SK-N-MC (cell line): ENCODE measurements around the gene ARMS2.

Experiments
- DNase-seq: peaks from one replicate; pipeline ENCODE4 v3.0.0-alpha.2; 2011; ENCODE audit warnings: low read depth, low spot score
- H3K27ac ChIP-seq: fragments of 200-600 bp; sonication (generic); 2 replicates; pipeline ENCODE4 v1.5.1; 2016; ENCODE audit warnings: mixed run types
- H3K36me3 ChIP-seq: fragments of 200-600 bp; sonication (generic); 2 replicates; pipeline ENCODE4 v1.6.1; 2017; ENCODE audit warnings: antibody characterized with exemption, low read length, mixed read lengths; ENCODE audit not compliant: insufficient read depth
- H3K4me3 ChIP-seq: fragments of 200-600 bp; sonication (generic); 2 replicates; pipeline ENCODE4 v1.5.1; 2016
- H3K9ac ChIP-seq: fragments of 200-600 bp; sonication (generic); 2 replicates; pipeline ENCODE4 v1.8.0; 2017; ENCODE audit warnings: mixed run types, mixed read lengths; ENCODE audit not compliant: insufficient read length
- H3K9me3 ChIP-seq: fragments of 200-600 bp; sonication (generic); 2 replicates; pipeline ENCODE4 v1.6.1; 2017; ENCODE audit warnings: low read depth, mild to moderate bottlenecking, antibody characterized with exemption, low read length, moderate library complexity, mixed read lengths
- EZH2 ChIP-seq: fragments of 200-600 bp; sonication (generic); IDR thresholded peaks from one replicate; pipeline ENCODE4 v1.6.1; 2017; ENCODE audit warnings: antibody characterized with exemption
- FOXP2 ChIP-seq: optimal IDR thresholded peaks from 2 replicates; pipeline ENCODE3; 2011; ENCODE audit warnings: mild to moderate bottlenecking, moderate library complexity; ENCODE audit not compliant: insufficient read depth; ENCODE audit errors: extremely low read length, control extremely low read depth
- POLR2AphosphoS5 ChIP-seq: IDR thresholded peaks from 2 replicates; pipeline ENCODE4 v1.6.1; 2012; ENCODE audit warnings: mild to moderate bottlenecking, low read depth, low read length, borderline replicate concordance

ARMS2 gene

GRCh38 chr10:122493761-122494160 lies 39.3 kb downstream of the ARMS2 start:
- no peak overlapping the region for H3K9ac ChIP-seq
- TF ChIP-seq POLR2AphosphoS5 (no peak), EZH2 (no peak), FOXP2 (no peak)
- no peaks in the 10 kb centered on the region for H3K36me3 ChIP-seq
- no peak overlapping the region for H3K27ac ChIP-seq
- no peak overlapping the region for H3K4me3 ChIP-seq
- no peak for DNase-seq
- H3K9me3 ChIP-seq: no peaks in the 10 kb centered on the region

- DNase-seq: no peak
- TF ChIP-seq EZH2 (no peak), POLR2AphosphoS5 (no peak), FOXP2 (no peak)
- Histone ChIP-seq H3K27ac (no peak overlapping the region), H3K9ac (no peak overlapping the region), H3K4me3 (no peak overlapping the region), H3K36me3 (no peaks in the 10 kb centered on the region), H3K9me3 (no peaks in the 10 kb centered on the region)
Observed at GRCh38 chr10:122494173-122494820, 39.8 kb downstream of the ARMS2 start.

GRCh38 chr10:122494833-122495232 lies 40.4 kb downstream of the ARMS2 start:
- H3K4me3 ChIP-seq: no peak overlapping the region
- H3K9ac ChIP-seq: no peak overlapping the region
- no peaks in the 10 kb centered on the region for H3K9me3 ChIP-seq
- no peaks in the 10 kb centered on the region for H3K36me3 ChIP-seq
- TF ChIP-seq POLR2AphosphoS5 (no peak), EZH2 (no peak), FOXP2 (no peak)
- DNase-seq: no peak
- H3K27ac ChIP-seq: no peak overlapping the region

GRCh38 chr10:122495406-122496340 lies 41.2 kb downstream of the ARMS2 start:
- Histone ChIP-seq H3K9me3 (no peaks in the 10 kb centered on the region), H3K27ac (no peak overlapping the region), H3K9ac (no peak overlapping the region), H3K36me3 (no peaks in the 10 kb centered on the region), H3K4me3 (no peak overlapping the region)
- TF ChIP-seq FOXP2: no peak
- no peak for TF ChIP-seq POLR2AphosphoS5
- TF ChIP-seq EZH2: no peak
- DNase-seq: no peak

DNA sequence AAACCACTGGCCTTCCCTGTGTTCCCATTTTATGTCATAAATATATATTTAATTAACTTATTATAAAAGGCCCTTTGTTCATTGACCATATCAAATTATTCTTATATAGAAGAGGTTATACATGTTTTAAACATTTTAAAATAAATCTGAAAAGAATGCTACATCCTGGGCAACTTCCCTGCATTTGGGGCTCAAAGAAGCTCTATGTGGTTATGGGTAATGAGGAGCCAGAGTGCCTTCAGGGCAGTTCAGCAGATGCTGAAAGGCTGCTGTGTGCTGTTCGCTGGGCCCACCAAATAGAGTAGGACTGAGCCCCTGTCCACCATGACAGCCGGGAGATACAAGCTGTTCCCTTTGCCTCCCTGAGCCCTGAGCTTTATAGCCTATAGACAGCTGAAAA lies 42.8 kb downstream of the ARMS2 start:
- TF ChIP-seq FOXP2 (no peak), EZH2 (no peak), POLR2AphosphoS5 (no peak)
- DNase-seq: no peak
- H3K36me3 ChIP-seq: no peaks in the 10 kb centered on the region
- H3K9ac ChIP-seq: no peak overlapping the region
- H3K4me3 ChIP-seq: no peak overlapping the region
- H3K27ac ChIP-seq: no peak overlapping the region
- H3K9me3 ChIP-seq: no peaks in the 10 kb centered on the region

DNA sequence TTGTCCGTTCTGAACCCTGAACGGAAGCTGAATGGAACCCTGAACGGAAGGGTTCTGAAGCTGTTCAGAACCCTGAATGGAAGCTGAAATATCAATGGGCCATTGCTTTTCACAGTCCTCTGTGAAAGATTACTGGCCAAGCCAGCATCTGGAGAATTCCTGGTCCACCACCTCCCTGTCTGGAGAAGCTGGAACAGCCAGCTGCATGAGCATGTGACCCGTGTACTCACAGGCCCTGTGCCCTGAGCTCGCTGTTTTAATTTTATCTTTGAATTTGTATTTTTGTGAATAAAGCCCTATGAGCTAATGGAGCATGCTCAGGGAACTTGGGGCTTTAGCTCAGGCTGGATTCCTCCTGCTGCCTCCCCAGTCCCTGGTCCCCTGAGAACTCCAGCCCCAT lies 44.1 kb downstream of the ARMS2 start:
- TF ChIP-seq FOXP2 (no peak), EZH2 (no peak), POLR2AphosphoS5 (no peak)
- Histone ChIP-seq H3K9me3 (no peaks in the 10 kb centered on the region), H3K36me3 (no peaks in the 10 kb centered on the region), H3K9ac (no peak overlapping the region), H3K4me3 (no peak overlapping the region), H3K27ac (no peak overlapping the region)
- no peak for DNase-seq

GRCh38 chr10:122499012-122499411 lies 44.6 kb downstream of the ARMS2 start:
- H3K27ac ChIP-seq: no peak overlapping the region
- H3K9ac ChIP-seq: no peak overlapping the region
- TF ChIP-seq POLR2AphosphoS5 (no peak), FOXP2 (no peak), EZH2 (no peak)
- H3K9me3 ChIP-seq: no peaks in the 10 kb centered on the region
- no peaks in the 10 kb centered on the region for H3K36me3 ChIP-seq
- no peak overlapping the region for H3K4me3 ChIP-seq
- DNase-seq: no peak

DNA sequence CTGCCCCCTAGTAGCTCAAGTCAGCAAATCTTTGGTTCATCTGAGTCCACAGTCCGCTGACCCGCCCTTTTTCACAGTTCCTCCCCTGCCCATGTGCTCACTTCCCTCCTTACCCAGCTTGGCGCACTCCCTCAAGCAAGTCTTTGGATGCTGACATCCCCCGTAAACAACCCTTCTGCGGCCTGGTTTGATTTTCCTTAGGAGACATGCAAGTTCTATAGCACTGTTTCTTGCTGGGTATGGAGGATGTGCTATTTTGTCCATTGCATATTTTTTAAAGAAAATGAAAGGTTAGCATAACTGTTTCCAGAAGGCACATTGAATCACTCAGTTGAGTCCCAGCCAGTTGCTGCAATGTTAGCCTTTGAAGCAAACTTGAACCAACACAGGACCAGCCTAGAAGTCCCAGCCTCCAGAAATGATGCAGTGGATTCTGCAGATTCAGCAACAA lies 45.1 kb downstream of the ARMS2 start:
- Histone ChIP-seq H3K27ac (no peak overlapping the region), H3K4me3 (no peak overlapping the region), H3K36me3 (no peaks in the 10 kb centered on the region), H3K9me3 (no peaks in the 10 kb centered on the region), H3K9ac (no peak overlapping the region)
- DNase-seq: no peak
- TF ChIP-seq FOXP2 (no peak), EZH2 (no peak), POLR2AphosphoS5 (no peak)

GRCh38 chr10:122500194-122500593 lies 45.7 kb downstream of the ARMS2 start:
- H3K9ac ChIP-seq: no peak overlapping the region
- H3K27ac ChIP-seq: no peak overlapping the region

More at GRCh38 chr10:122500194-122500593, 45.7 kb downstream of the ARMS2 start:
- H3K9me3 ChIP-seq: no peaks in the 10 kb centered on the region
- TF ChIP-seq EZH2 (no peak), FOXP2 (no peak), POLR2AphosphoS5 (no peak)
- DNase-seq: no peak
- H3K4me3 ChIP-seq: no peak overlapping the region
- no peaks in the 10 kb centered on the region for H3K36me3 ChIP-seq
